Endodermal cell (in vitro differentiated cells): ENCODE results near the gene RBPJL. TPM values are rescaled to one million over a fixed set of nuclear protein-coding genes. Genes with fewer than 3 reads are reported as not detected.

Experiments
- DNase-seq: peaks from one replicate; pipeline ENCODE4 v3.0.0-alpha.2; 2017
- H3K27ac ChIP-seq: 2 replicates; pipeline ENCODE4 v1.5.1; 2013; ENCODE audit warnings: mild to moderate bottlenecking, low read depth, low read length, moderate library complexity
- H3K27me3 ChIP-seq: 2 replicates; pipeline ENCODE4 v1.6.1; 2013; ENCODE audit warnings: mild to moderate bottlenecking, low read length, moderate library complexity; ENCODE audit not compliant: insufficient read depth, control insufficient read depth, poor library complexity, severe bottlenecking
- H3K36me3 ChIP-seq: 2 replicates; pipeline ENCODE4 v1.7.0; 2013; ENCODE audit warnings: mild to moderate bottlenecking, low read length, moderate library complexity; ENCODE audit not compliant: control insufficient read depth, insufficient read depth
- H3K4me1 ChIP-seq: one replicate; pipeline ENCODE4 v1.7.0; 2013; ENCODE audit warnings: low read length; ENCODE audit not compliant: control insufficient read depth, insufficient read depth
- H3K4me3 ChIP-seq: 2 replicates; pipeline ENCODE4 v1.5.1; 2013; ENCODE audit warnings: mild to moderate bottlenecking, low read length, moderate library complexity
- H3K9ac ChIP-seq: 2 replicates; pipeline ENCODE4 v1.6.1; 2013; ENCODE audit warnings: mild to moderate bottlenecking, low read length, moderate library complexity; ENCODE audit not compliant: poor library complexity, severe bottlenecking; ENCODE audit errors: extremely low read depth
- H3K9me3 ChIP-seq: 2 replicates; pipeline ENCODE4 v1.6.1; 2013; ENCODE audit warnings: mild to moderate bottlenecking, low read length, moderate library complexity; ENCODE audit not compliant: control insufficient read depth
- H3K27ac Mint-ChIP-seq: 2 replicates; pipeline ENCODE4 v1.8.0; 2020; ENCODE audit warnings: mixed read lengths
- H3K27me3 Mint-ChIP-seq: 2 replicates; pipeline ENCODE4 v1.8.0; 2021; ENCODE audit warnings: mild to moderate bottlenecking, mixed read lengths; ENCODE audit not compliant: insufficient read depth
- H3K36me3 Mint-ChIP-seq: 2 replicates; pipeline ENCODE4 v1.8.0; 2020; ENCODE audit warnings: low read depth, mixed read lengths
- H3K4me1 Mint-ChIP-seq: 2 replicates; pipeline ENCODE4 v1.8.0; 2020; ENCODE audit warnings: mixed read lengths
- H3K4me3 Mint-ChIP-seq: 2 replicates; pipeline ENCODE4 v1.8.0; 2020; ENCODE audit warnings: mild to moderate bottlenecking, moderate library complexity, mixed read lengths
- H3K9me3 Mint-ChIP-seq: 2 replicates; pipeline ENCODE4 v1.8.0; 2020; ENCODE audit warnings: mild to moderate bottlenecking, mixed read lengths
- WGBS, 2 experiments: methylation state at CpG; one replicate each; pipeline versions ENCODE4 v1.1.5 to v1.1.7; 2013; ENCODE audit warnings: missing lambda C conversion rate in 2 of 2, mixed read lengths in 1 of 2; ENCODE audit not compliant: insufficient coverage in 1 of 2, insufficient read length in 1 of 2; 5-methylcytosine and 5-hydroxymethylcytosine counted together
- total RNA-seq, 2 donors: library from RNA; stranded (reverse); fragmentation: NEBNext Ultra II Directional in 1 of 2; extraction: Animal tissue kit (Norgen Biotek cat#: 25700) in 1 of 2; gene quantifications; 2 replicates in 1 of 2; 3 replicates in 1 of 2; pipeline ENCODE4 v1.2.1, GENCODE V29; 2021
- TF ChIP-seq, protein P1 (sequence below): fragments of 200-600 bp; sonication (generic); conservative IDR thresholded peaks from 2 replicates; pipeline ENCODE4 v1.5.0; 2021; ENCODE audit warnings: antibody characterized with exemption, mild to moderate bottlenecking

The RBPJL gene
- total RNA-seq, 2 donors from 2014 or later = not detected

DNA sequence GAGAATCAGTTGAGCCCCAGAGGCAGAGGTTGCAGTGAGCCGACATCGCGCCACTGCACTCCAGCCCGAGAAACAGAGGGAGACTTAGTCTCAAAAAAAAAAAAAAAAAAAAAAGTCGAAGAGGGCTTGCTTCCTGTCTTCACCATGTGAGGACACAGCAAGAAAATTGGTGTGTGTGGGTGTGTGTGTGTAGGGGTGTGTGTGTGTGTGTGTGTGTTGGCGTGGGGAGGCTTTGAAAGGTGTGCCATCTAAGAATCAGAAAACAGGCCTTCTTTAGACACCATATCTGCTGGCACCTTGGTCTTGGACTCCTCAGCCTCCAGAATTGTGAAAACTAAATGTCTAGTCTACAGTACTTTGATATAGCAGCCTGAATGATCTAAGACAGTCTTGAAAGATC, 6.9 kb upstream of the RBPJL start:
- no peak for DNase-seq
- Mint-ChIP-seq H3K27me3 (peaks cover 24% of the 10 kb centered on the region), H3K9me3 (peaks cover 13% of the 10 kb centered on the region), H3K27ac (no peak overlapping the region), H3K4me1 (peaks cover 10% of the 10 kb centered on the region), H3K4me3 (no peak overlapping the region), H3K36me3 (no peaks in the 10 kb centered on the region)
- peaks cover 4% of the 10 kb centered on the region for H3K4me1 ChIP-seq
- H3K4me3 ChIP-seq = no peak overlapping the region
- no peak overlapping the region for H3K27ac ChIP-seq
- H3K9ac ChIP-seq = no peak overlapping the region
- peaks cover 10% of the 10 kb centered on the region for H3K9me3 ChIP-seq
- H3K36me3 ChIP-seq = no peaks in the 10 kb centered on the region
- no peaks in the 10 kb centered on the region for H3K27me3 ChIP-seq
- WGBS, 2 experiments = 91% methylated on average over 5 of the region's 6 CpGs; no CpG with 5 or more reads in 1 of the 2 experiments
- TF ChIP-seq, protein P1, sequence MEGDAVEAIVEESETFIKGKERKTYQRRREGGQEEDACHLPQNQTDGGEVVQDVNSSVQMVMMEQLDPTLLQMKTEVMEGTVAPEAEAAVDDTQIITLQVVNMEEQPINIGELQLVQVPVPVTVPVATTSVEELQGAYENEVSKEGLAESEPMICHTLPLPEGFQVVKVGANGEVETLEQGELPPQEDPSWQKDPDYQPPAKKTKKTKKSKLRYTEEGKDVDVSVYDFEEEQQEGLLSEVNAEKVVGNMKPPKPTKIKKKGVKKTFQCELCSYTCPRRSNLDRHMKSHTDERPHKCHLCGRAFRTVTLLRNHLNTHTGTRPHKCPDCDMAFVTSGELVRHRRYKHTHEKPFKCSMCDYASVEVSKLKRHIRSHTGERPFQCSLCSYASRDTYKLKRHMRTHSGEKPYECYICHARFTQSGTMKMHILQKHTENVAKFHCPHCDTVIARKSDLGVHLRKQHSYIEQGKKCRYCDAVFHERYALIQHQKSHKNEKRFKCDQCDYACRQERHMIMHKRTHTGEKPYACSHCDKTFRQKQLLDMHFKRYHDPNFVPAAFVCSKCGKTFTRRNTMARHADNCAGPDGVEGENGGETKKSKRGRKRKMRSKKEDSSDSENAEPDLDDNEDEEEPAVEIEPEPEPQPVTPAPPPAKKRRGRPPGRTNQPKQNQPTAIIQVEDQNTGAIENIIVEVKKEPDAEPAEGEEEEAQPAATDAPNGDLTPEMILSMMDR = no peak

DNA sequence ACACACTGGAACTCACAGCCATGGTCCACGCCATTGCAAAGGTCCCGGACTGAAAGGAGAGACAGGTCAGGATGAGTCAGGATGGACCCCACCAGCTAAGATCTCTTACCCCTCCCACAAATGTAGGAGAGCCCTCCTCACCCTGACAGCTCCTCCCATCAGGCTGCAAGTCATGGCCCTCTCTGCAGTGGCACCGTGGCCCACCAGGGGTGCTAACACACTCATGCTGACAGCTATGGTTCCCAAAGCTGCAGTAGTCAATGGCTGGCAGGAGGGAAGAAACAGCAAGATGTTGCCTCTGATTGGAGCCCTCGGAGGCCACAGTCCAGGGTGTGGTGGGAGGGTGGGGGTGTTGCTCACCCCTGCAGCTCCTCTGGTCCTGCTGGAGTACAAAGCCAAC, 5.7 kb upstream of the RBPJL start:
- no peaks in the 10 kb centered on the region for H3K27me3 ChIP-seq
- 20 to 40% methylated on average over 1 to 4 of the region's 4 CpGs for WGBS, 2 experiments
- peaks cover 13% of the 10 kb centered on the region for H3K4me1 Mint-ChIP-seq
- no peaks in the 10 kb centered on the region for H3K9me3 ChIP-seq
- DNase-seq = peak; percentile 96
- peaks cover 30% of the 10 kb centered on the region for H3K27me3 Mint-ChIP-seq
- TF ChIP-seq, protein P1 = peak; percentile 78
- no peak overlapping the region for H3K4me3 ChIP-seq
- H3K36me3 Mint-ChIP-seq = no peaks in the 10 kb centered on the region
- H3K27ac ChIP-seq = no peak overlapping the region
- peaks cover 4% of the 10 kb centered on the region for H3K9me3 Mint-ChIP-seq
- H3K9ac ChIP-seq = no peak overlapping the region
- no peak overlapping the region for H3K4me3 Mint-ChIP-seq
- no peaks in the 10 kb centered on the region for H3K36me3 ChIP-seq
- no peak overlapping the region for H3K27ac Mint-ChIP-seq
- peaks cover 4% of the 10 kb centered on the region for H3K4me1 ChIP-seq

DNA sequence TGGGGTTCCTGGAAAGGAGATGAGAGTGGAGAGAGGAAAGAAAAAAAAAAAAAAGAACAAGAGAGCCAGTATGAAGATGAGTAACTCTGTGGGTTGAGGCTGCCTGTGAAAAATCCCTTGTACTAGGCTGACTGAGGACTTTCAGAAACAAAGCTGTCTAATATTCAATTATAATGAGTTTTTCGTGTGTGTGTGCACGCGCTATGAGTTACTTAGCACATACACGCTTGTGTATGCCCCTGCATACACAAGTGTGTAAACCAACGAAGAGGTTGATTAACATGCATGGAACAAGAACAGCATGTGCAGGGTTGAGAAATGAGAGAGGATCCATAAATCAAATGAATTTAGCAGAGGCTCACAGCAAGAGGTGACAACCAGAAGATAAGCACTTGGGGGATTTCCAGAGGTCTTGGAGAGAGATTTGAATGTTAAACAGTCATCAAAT, 4.8 kb upstream of the RBPJL start:
- peaks cover 16% of the 10 kb centered on the region for H3K4me1 Mint-ChIP-seq
- no peak overlapping the region for H3K9ac ChIP-seq
- H3K36me3 ChIP-seq = no peaks in the 10 kb centered on the region
- H3K27me3 ChIP-seq = no peaks in the 10 kb centered on the region
- peaks cover 32% of the 10 kb centered on the region for H3K27me3 Mint-ChIP-seq
- no peak for DNase-seq
- H3K4me1 ChIP-seq = peaks cover 4% of the 10 kb centered on the region
- no peak overlapping the region for H3K4me3 Mint-ChIP-seq
- H3K9me3 ChIP-seq = no peaks in the 10 kb centered on the region
- H3K27ac ChIP-seq = no peak overlapping the region
- no peak overlapping the region for H3K4me3 ChIP-seq
- H3K36me3 Mint-ChIP-seq = no peaks in the 10 kb centered on the region
- no peak overlapping the region for H3K27ac Mint-ChIP-seq
- no peaks in the 10 kb centered on the region for H3K9me3 Mint-ChIP-seq
- TF ChIP-seq, protein P1 = no peak
- 87 to 91% methylated on average over 5 of the region's 5 CpGs for WGBS, 2 experiments
